ENCODE data around the gene TAOK3.

DNA sequence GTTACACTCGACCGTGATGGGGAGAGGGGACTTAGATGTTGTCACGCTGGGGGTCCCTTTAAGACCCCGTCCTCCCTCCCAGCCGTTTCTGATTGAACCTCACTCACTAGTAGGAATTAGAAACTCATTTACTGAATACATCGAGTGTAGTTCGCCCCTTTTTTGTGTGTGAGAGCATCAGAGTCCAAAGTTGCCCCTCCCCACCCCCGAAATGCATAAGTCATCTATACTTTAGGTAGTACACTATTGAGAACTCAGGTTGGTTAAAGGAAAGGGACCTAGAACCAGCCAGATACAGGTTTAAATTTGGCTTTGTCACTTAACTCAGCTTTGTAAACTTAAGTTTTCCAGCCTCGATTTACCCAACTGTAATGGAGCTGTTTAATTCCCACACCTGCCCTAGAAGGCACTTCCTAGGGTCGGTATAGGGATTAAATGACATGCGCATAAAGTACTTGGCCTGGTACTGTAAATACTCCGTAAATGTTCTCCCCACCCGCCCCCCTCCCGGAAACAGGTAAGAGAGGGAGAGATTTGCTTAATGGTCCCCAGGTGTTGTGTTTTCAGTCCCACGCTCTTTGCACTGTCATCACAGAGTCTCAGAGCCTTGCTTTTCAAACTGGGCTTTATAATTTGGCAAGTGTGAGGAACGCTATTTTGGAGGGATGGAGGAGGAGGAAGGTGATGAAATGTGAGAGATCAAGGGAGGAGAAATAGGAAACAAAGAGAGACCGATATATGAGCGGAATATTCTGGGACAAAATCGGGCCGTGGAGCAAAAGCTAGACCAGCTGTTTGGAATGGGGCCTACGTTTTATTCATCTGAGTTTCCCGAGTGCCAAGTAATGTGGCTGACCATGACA lies 4.5 kb upstream of the TAOK3 start:
- TF ChIP-seq CTCF (conservative IDR thresholded peaks at IDR 0.05 in 1 of 2, IDR thresholded peaks at IDR 0.05 in 1 of 2; ENCODE audit: extremely low read depth in 1 of 2, insufficient read depth in 1 of 2, low read depth in 1 of 2, low read length in 2 of 2) (no peak), EZH2 (IDR thresholded peaks at IDR 0.05; ENCODE audit: borderline replicate concordance, low read length) (no peak)
